Keratinocyte (primary cell): ENCODE data around the gene CD160. TPM values are rescaled to one million over a fixed set of nuclear protein-coding genes. Genes with fewer than 3 reads are reported as not detected.

Source experiments
- DNase-seq: peaks from one replicate; pipeline ENCODE4 v3.0.0-alpha.2; 2011; ENCODE audit warnings: low read depth, missing footprints, low spot score
- FAIRE-seq: peaks from 2 replicates; lab custom pipeline; 2011; peaks lifted over from hg19 to GRCh38; lab: Jason Lieb, UNC
- H2AFZ ChIP-seq: 2 replicates; pipeline ENCODE4 v1.6.0; 2012; ENCODE audit warnings: low read length, control low read depth, inconsistent platforms; ENCODE audit not compliant: control insufficient read depth
- H3K27ac ChIP-seq: 2 replicates; pipeline ENCODE4 v1.5.1; 2011; ENCODE audit warnings: low read length; ENCODE audit not compliant: control insufficient read depth, insufficient read depth
- H3K27me3 ChIP-seq: 3 replicates; pipeline ENCODE4 v1.6.0; 2011; ENCODE audit warnings: low read length; ENCODE audit not compliant: control insufficient read depth, insufficient read depth; ENCODE audit errors: extremely low read depth
- H3K36me3 ChIP-seq, 2 experiments: 2 replicates in 1 of 2; 3 replicates in 1 of 2; pipeline ENCODE4 v1.5.1; 2011; ENCODE audit warnings: low read length in 2 of 2, mild to moderate bottlenecking in 1 of 2; ENCODE audit not compliant: control insufficient read depth in 2 of 2, insufficient read depth in 2 of 2; ENCODE audit errors: extremely low read depth in 1 of 2
- H3K4me1 ChIP-seq: 3 replicates; pipeline ENCODE4 v1.5.1; 2011; ENCODE audit warnings: low read length; ENCODE audit not compliant: control insufficient read depth, insufficient read depth; ENCODE audit errors: extremely low read depth
- H3K4me2 ChIP-seq: 3 replicates; pipeline ENCODE4 v1.6.0; 2011; ENCODE audit warnings: low read depth, low read length; ENCODE audit not compliant: control insufficient read depth, insufficient read depth; ENCODE audit errors: extremely low read depth
- H3K4me3 ChIP-seq, 3 experiments: fragments of 200-600 bp in 1 of 3; sonication (generic) in 1 of 3; 2 replicates in 2 of 3; 3 replicates in 1 of 3; pipeline ENCODE4 v1.5.1; 2011 to 2016; ENCODE audit warnings: low read length in 3 of 3, mild to moderate bottlenecking in 3 of 3, control low read depth in 2 of 3, inconsistent platforms in 1 of 3, low read depth in 1 of 3, mixed read lengths in 1 of 3, mixed run types in 1 of 3, moderate library complexity in 1 of 3; ENCODE audit not compliant: control insufficient read depth in 2 of 3, insufficient read depth in 2 of 3; ENCODE audit errors: extremely low read depth in 1 of 3
- H3K79me2 ChIP-seq: 2 replicates; pipeline ENCODE4 v1.6.0; 2012; ENCODE audit warnings: low read length; ENCODE audit not compliant: control insufficient read depth, insufficient read depth
- H3K9ac ChIP-seq: 3 replicates; pipeline ENCODE4 v1.6.0; 2011; ENCODE audit warnings: low read length; ENCODE audit not compliant: control insufficient read depth, insufficient read depth; ENCODE audit errors: extremely low read depth
- H3K9me1 ChIP-seq: 3 replicates; pipeline ENCODE4 v1.6.0; 2011; ENCODE audit warnings: low read length; ENCODE audit not compliant: control insufficient read depth, insufficient read depth; ENCODE audit errors: extremely low read depth
- H3K9me3 ChIP-seq: 2 replicates; pipeline ENCODE4 v1.5.1; 2012; ENCODE audit warnings: low read depth, low read length; ENCODE audit not compliant: control insufficient read depth
- H4K20me1 ChIP-seq: 3 replicates; pipeline ENCODE4 v1.6.0; 2011; ENCODE audit warnings: low read length; ENCODE audit not compliant: control insufficient read depth, insufficient read depth; ENCODE audit errors: extremely low read depth
- CTCF ChIP-seq, 3 experiments: IDR thresholded peaks in 1 of 3; conservative IDR thresholded peaks in 1 of 3; optimal IDR thresholded peaks in 1 of 3; 2 replicates in 2 of 3; 3 replicates in 1 of 3; pipeline versions ENCODE3 to v1.5.1; 2011; ENCODE audit warnings: low read length in 3 of 3, mild to moderate bottlenecking in 3 of 3, moderate library complexity in 2 of 3, control low read depth in 1 of 3, inconsistent platforms in 1 of 3; ENCODE audit not compliant: insufficient read depth in 2 of 3; ENCODE audit errors: extremely low read depth in 1 of 3
- EZH2 ChIP-seq: IDR thresholded peaks from one replicate; pipeline ENCODE4 v1.6.1; 2012; ENCODE audit warnings: inconsistent platforms, mild to moderate bottlenecking, low read length, moderate library complexity
- dilution Hi-C: fragments of 300-500 bp; cut with MboI; formaldehyde crosslinking; loops from one replicate; pipeline ENCODE4 v1.7.0; 2020; ENCODE audit warnings: low sequenced_read_pairs; ENCODE audit not compliant: extremely low pct_ligation_motif_present
- polyA plus RNA-seq, 5 experiments: library from polyadenylated mRNA; depleted of rRNA in 3 of 5; stranded (reverse) in 3 of 5; stranded (forward) in 1 of 5; unstranded in 1 of 5; fragments of >200 nt; gene quantifications; 1 replicate in 1 of 5; 2 replicates in 3 of 5; 3 replicates in 1 of 5; pipeline versions ENCODE4 v1.2.1 to v1.2.3, GENCODE V29; 2011 to 2012; ENCODE audit warnings: missing spikeins in 2 of 5, low read depth in 1 of 5, low replicate concordance in 1 of 5

CD160 gene
- polyA plus RNA-seq, 1 donor (not counting 4 experiments of a cell fraction or from before 2014, with no cell fraction given) = not detected

GRCh38 chr1:145785547-145785946, 66.2 kb downstream of the CD160 start:
- Histone ChIP-seq H3K9me1 (no peaks in the 10 kb centered on the region), H3K4me1 (peaks cover 19% of the 10 kb centered on the region), H3K27ac (peak overlapping the region; percentile 14), H3K79me2 (no peaks in the 10 kb centered on the region), H3K36me3 (peaks cover 3% of the 10 kb centered on the region in 2 experiments), H3K4me3 (peak overlapping the region in 1 of 3 experiments; percentile 45), H2AFZ (no peak overlapping the region), H3K4me2 (peak overlapping the region; percentile 54), H3K9ac (no peak overlapping the region), H3K27me3 (no peaks in the 10 kb centered on the region), H3K9me3 (no peaks in the 10 kb centered on the region), H4K20me1 (no peaks in the 10 kb centered on the region)
- dilution Hi-C loops = no loop called here
- DNase-seq (no peak), FAIRE-seq (peak; percentile 71)
- TF ChIP-seq EZH2 (no peak), CTCF (optimal IDR thresholded peaks at IDR 0.05 in 1 of 3, IDR thresholded peaks at IDR 0.05 in 1 of 3, conservative IDR thresholded peaks at IDR 0.05 in 1 of 3; ENCODE audit: extremely low read depth in 1 of 3, insufficient read depth in 2 of 3, low read length in 3 of 3) (no peak)

- Histone ChIP-seq H4K20me1 (no peaks in the 10 kb centered on the region), H3K4me3 (no peak overlapping the region), H3K4me1 (peaks cover 19% of the 10 kb centered on the region), H3K79me2 (no peaks in the 10 kb centered on the region), H3K27me3 (no peaks in the 10 kb centered on the region), H3K9me1 (no peaks in the 10 kb centered on the region), H3K9ac (no peak overlapping the region), H3K4me2 (peak overlapping the region; percentile 54), H3K27ac (no peak overlapping the region), H3K9me3 (no peaks in the 10 kb centered on the region), H2AFZ (no peak overlapping the region), H3K36me3 (peaks cover 3% of the 10 kb centered on the region in 2 experiments)
- FAIRE-seq (no peak), DNase-seq (no peak)
- dilution Hi-C loops = no loop called here
- TF ChIP-seq EZH2 (no peak), CTCF (optimal IDR thresholded peaks at IDR 0.05 in 1 of 3, IDR thresholded peaks at IDR 0.05 in 1 of 3, conservative IDR thresholded peaks at IDR 0.05 in 1 of 3; ENCODE audit: extremely low read depth in 1 of 3, insufficient read depth in 2 of 3, low read length in 3 of 3) (no peak)
Observed at GRCh38 chr1:145786271-145786670, 67.0 kb downstream of the CD160 start.
